Measurements from ENCODE around the gene MAGEA3.

Gene MAGEA3

GRCh38 chrX:152738560-152738959, 40.0 kb downstream of the MAGEA3 start:
- DNase-seq, result no peak
